ENCODE data around the gene RNF180.

Gene RNF180

GRCh38 chr5:64166201-64166959, 737 bp downstream of the RNF180 start:
- H3K9ac ChIP-seq: peak overlapping the region; percentile 86
- H3K27me3 ChIP-seq (ENCODE audit: control insufficient read depth, insufficient read depth, low read length): no peaks in the 10 kb centered on the region
- H3K4me1 ChIP-seq: peaks cover 32% of the 10 kb centered on the region
- H3K36me3 ChIP-seq (ENCODE audit: control insufficient read depth, insufficient read depth, low read length): no peaks in the 10 kb centered on the region
- H3K4me2 ChIP-seq (ENCODE audit: low read length): peak overlapping the region; percentile 88
- no peak for TF ChIP-seq CTCF (IDR thresholded peaks at IDR 0.05)
- H3K9me3 ChIP-seq (ENCODE audit: control insufficient read depth, low read length): no peaks in the 10 kb centered on the region
- H3K4me3 ChIP-seq (ENCODE audit: low read depth, low read length): peak overlapping the region; percentile 88
- peaks cover 25% of the 10 kb centered on the region for H3K79me2 ChIP-seq
- H2AFZ ChIP-seq: peak overlapping the region; percentile 79
- H3K27ac ChIP-seq: peak overlapping the region; percentile 91

- Histone ChIP-seq H3K27me3 (ENCODE audit: control insufficient read depth, insufficient read depth, low read length) (no peaks in the 10 kb centered on the region), H3K9me3 (ENCODE audit: control insufficient read depth, low read length) (no peaks in the 10 kb centered on the region), H3K27ac (peak overlapping the region; percentile 90), H3K79me2 (peaks cover 27% of the 10 kb centered on the region), H2AFZ (no peak overlapping the region), H3K4me3 (ENCODE audit: low read depth, low read length) (no peak overlapping the region), H3K4me2 (ENCODE audit: low read length) (no peak overlapping the region), H3K36me3 (ENCODE audit: control insufficient read depth, insufficient read depth, low read length) (no peaks in the 10 kb centered on the region), H3K9ac (no peak overlapping the region), H3K4me1 (peaks cover 30% of the 10 kb centered on the region)
- TF ChIP-seq CTCF (IDR thresholded peaks at IDR 0.05): no peak
Observed at GRCh38 chr5:64176301-64176700, 10.7 kb downstream of the RNF180 start.

GRCh38 chr5:64180661-64181343, 15.2 kb downstream of the RNF180 start:
- no peak overlapping the region for H3K9ac ChIP-seq
- peak overlapping the region; percentile 23 for H2AFZ ChIP-seq
- H3K27me3 ChIP-seq (ENCODE audit: control insufficient read depth, insufficient read depth, low read length): no peaks in the 10 kb centered on the region
- no peak overlapping the region for H3K4me2 ChIP-seq (ENCODE audit: low read length)
- H3K36me3 ChIP-seq (ENCODE audit: control insufficient read depth, insufficient read depth, low read length): no peaks in the 10 kb centered on the region
- TF ChIP-seq CTCF (IDR thresholded peaks at IDR 0.05): no peak
- no peaks in the 10 kb centered on the region for H3K9me3 ChIP-seq (ENCODE audit: control insufficient read depth, low read length)
- H3K79me2 ChIP-seq: peaks cover 23% of the 10 kb centered on the region
- H3K27ac ChIP-seq: peak overlapping the region; percentile 69
- H3K4me3 ChIP-seq (ENCODE audit: low read depth, low read length): no peak overlapping the region
- H3K4me1 ChIP-seq: peaks cover 42% of the 10 kb centered on the region

- no peak for TF ChIP-seq CTCF (IDR thresholded peaks at IDR 0.05)
- H2AFZ ChIP-seq: no peak overlapping the region
- H3K4me3 ChIP-seq (ENCODE audit: low read depth, low read length): no peak overlapping the region
- H3K4me1 ChIP-seq: peaks cover 42% of the 10 kb centered on the region
- no peak overlapping the region for H3K9ac ChIP-seq
- peaks cover 21% of the 10 kb centered on the region for H3K79me2 ChIP-seq
- H3K4me2 ChIP-seq (ENCODE audit: low read length): no peak overlapping the region
- H3K27ac ChIP-seq: peak overlapping the region; percentile 69
- H3K27me3 ChIP-seq (ENCODE audit: control insufficient read depth, insufficient read depth, low read length): no peaks in the 10 kb centered on the region
- H3K36me3 ChIP-seq (ENCODE audit: control insufficient read depth, insufficient read depth, low read length): no peaks in the 10 kb centered on the region
- H3K9me3 ChIP-seq (ENCODE audit: control insufficient read depth, low read length): no peaks in the 10 kb centered on the region
Observed at GRCh38 chr5:64181440-64181839, 15.8 kb downstream of the RNF180 start.

All from parathyroid adenoma (tissue), 2 donors.